ENCODE results near the gene SHH.

DNA sequence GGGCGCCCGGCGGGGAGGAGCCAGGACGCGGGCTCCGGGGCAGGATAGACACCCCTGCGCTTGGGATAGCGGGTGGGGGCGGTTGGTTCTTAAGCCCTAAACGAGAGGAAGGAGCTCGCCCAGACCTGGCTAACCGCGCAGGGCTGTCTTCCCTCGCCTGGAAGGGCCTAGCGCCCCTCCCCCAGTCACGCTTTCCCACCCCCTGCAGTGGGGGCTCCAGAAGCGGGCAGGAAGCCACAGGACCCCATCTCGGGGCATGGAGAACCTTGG lies 6.5 kb downstream of the SHH start:
- TF ChIP-seq, protein P1, sequence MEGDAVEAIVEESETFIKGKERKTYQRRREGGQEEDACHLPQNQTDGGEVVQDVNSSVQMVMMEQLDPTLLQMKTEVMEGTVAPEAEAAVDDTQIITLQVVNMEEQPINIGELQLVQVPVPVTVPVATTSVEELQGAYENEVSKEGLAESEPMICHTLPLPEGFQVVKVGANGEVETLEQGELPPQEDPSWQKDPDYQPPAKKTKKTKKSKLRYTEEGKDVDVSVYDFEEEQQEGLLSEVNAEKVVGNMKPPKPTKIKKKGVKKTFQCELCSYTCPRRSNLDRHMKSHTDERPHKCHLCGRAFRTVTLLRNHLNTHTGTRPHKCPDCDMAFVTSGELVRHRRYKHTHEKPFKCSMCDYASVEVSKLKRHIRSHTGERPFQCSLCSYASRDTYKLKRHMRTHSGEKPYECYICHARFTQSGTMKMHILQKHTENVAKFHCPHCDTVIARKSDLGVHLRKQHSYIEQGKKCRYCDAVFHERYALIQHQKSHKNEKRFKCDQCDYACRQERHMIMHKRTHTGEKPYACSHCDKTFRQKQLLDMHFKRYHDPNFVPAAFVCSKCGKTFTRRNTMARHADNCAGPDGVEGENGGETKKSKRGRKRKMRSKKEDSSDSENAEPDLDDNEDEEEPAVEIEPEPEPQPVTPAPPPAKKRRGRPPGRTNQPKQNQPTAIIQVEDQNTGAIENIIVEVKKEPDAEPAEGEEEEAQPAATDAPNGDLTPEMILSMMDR (IDR thresholded peaks at IDR 0.05) = no peak
- TF ChIP-seq ZFX (IDR thresholded peaks at IDR 0.05; ENCODE audit: borderline replicate concordance) = no peak
